ENCODE data around the gene CDK6.

DNA sequence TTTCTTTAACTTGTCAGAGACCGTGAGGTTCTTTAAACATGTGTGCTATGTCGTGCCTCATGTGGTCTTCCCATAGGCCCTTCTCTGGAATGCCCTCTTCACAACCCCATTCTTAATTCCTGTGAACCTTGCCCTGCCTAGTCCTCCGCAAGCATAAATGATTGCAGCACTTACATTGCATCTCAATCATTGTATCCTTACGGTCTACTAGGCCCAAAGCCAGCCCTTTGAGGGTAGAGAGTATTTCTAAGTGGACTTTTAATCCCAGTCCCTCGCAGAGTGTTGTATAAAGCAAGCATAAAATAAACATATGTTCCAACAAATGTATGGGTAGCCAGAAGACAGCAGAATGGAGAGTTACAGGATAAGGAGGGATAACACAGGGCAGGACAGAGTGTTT lies 154.0 kb downstream of the CDK6 start:
- TF ChIP-seq, protein P1, sequence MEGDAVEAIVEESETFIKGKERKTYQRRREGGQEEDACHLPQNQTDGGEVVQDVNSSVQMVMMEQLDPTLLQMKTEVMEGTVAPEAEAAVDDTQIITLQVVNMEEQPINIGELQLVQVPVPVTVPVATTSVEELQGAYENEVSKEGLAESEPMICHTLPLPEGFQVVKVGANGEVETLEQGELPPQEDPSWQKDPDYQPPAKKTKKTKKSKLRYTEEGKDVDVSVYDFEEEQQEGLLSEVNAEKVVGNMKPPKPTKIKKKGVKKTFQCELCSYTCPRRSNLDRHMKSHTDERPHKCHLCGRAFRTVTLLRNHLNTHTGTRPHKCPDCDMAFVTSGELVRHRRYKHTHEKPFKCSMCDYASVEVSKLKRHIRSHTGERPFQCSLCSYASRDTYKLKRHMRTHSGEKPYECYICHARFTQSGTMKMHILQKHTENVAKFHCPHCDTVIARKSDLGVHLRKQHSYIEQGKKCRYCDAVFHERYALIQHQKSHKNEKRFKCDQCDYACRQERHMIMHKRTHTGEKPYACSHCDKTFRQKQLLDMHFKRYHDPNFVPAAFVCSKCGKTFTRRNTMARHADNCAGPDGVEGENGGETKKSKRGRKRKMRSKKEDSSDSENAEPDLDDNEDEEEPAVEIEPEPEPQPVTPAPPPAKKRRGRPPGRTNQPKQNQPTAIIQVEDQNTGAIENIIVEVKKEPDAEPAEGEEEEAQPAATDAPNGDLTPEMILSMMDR (IDR thresholded peaks at IDR 0.05 in 4 of 5, conservative IDR thresholded peaks at IDR 0.05 in 1 of 5) = no peak
- TF ChIP-seq POLR2A (IDR thresholded peaks at IDR 0.05) = no peak
